GM23248 (cell line): Measurements from ENCODE around the gene RELN.

Experiments
- EZH2 ChIP-seq: fragments of 200-600 bp; sonication (generic); IDR thresholded peaks from 2 replicates; pipeline ENCODE4 v1.6.1; 2018; ENCODE audit warnings: antibody characterized with exemption, mild to moderate bottlenecking; ENCODE audit not compliant: insufficient read depth, poor library complexity, severe bottlenecking
- EZH2phosphoT487 ChIP-seq: fragments of 200-600 bp; sonication (generic); IDR thresholded peaks from 2 replicates; pipeline ENCODE4 v1.6.1; 2018; ENCODE audit warnings: antibody characterized with exemption, moderate library complexity, mild to moderate bottlenecking, low read depth; ENCODE audit not compliant: insufficient read depth

- no peak for TF ChIP-seq EZH2
- no peak for TF ChIP-seq EZH2phosphoT487
Observed at GRCh38 chr7:103772171-103772773, 217.2 kb downstream of the RELN start.
